ENCODE results near the gene COL19A1. TPM values are rescaled to one million over a fixed set of nuclear protein-coding genes. Genes with fewer than 3 reads are reported as not detected.

Gene COL19A1
- total RNA-seq, 2 donors from 2014 or later = 1.4 to 1.5 TPM

GRCh38 chr6:69884231-69884630 lies 17.9 kb downstream of the COL19A1 start:
- H3K9ac ChIP-seq (ENCODE audit: extremely low read depth, low read length, poor library complexity, severe bottlenecking) = no peak overlapping the region
- no peak overlapping the region for H3K4me3 ChIP-seq (ENCODE audit: low read length)
- no peaks in the 10 kb centered on the region for H3K36me3 ChIP-seq (ENCODE audit: control insufficient read depth, insufficient read depth, low read length)
- no peak overlapping the region for H3K27ac ChIP-seq (ENCODE audit: low read depth, low read length)
- H3K4me1 ChIP-seq (ENCODE audit: control insufficient read depth, insufficient read depth, low read length) = no peaks in the 10 kb centered on the region
- 57 to 71% methylated on average over 2 of the region's 2 CpGs for WGBS, 2 experiments (ENCODE audit: insufficient coverage in 1 of 2, insufficient read length in 1 of 2)
- Mint-ChIP-seq H3K4me1 (peaks cover 17% of the 10 kb centered on the region), H3K4me3 (no peak overlapping the region), H3K36me3 (ENCODE audit: low read depth) (peaks cover 3% of the 10 kb centered on the region), H3K27me3 (ENCODE audit: insufficient read depth) (no peaks in the 10 kb centered on the region), H3K9me3 (peaks cover 8% of the 10 kb centered on the region), H3K27ac (no peak overlapping the region)
- H3K9me3 ChIP-seq (ENCODE audit: control insufficient read depth, low read length) = peaks cover 21% of the 10 kb centered on the region
- TF ChIP-seq CTCF (conservative IDR thresholded peaks at IDR 0.05) = no peak
- no peak for DNase-seq
- H3K27me3 ChIP-seq (ENCODE audit: control insufficient read depth, insufficient read depth, low read length, poor library complexity, severe bottlenecking) = no peaks in the 10 kb centered on the region

GRCh38 chr6:69887026-69887425 lies 20.7 kb downstream of the COL19A1 start:
- Mint-ChIP-seq H3K4me3 (no peak overlapping the region), H3K4me1 (peaks cover 17% of the 10 kb centered on the region), H3K27me3 (ENCODE audit: insufficient read depth) (no peaks in the 10 kb centered on the region), H3K9me3 (peaks cover 20% of the 10 kb centered on the region), H3K36me3 (ENCODE audit: low read depth) (peaks cover 12% of the 10 kb centered on the region), H3K27ac (no peak overlapping the region)
- H3K36me3 ChIP-seq (ENCODE audit: control insufficient read depth, insufficient read depth, low read length) = no peaks in the 10 kb centered on the region
- H3K9me3 ChIP-seq (ENCODE audit: control insufficient read depth, low read length) = peaks cover 35% of the 10 kb centered on the region
- H3K27me3 ChIP-seq (ENCODE audit: control insufficient read depth, insufficient read depth, low read length, poor library complexity, severe bottlenecking) = no peaks in the 10 kb centered on the region
- no CpG with 5 or more reads among the region's 1 CpG for WGBS, 2 experiments (ENCODE audit: insufficient coverage in 1 of 2, insufficient read length in 1 of 2)
- H3K27ac ChIP-seq (ENCODE audit: low read depth, low read length) = no peak overlapping the region
- no peak overlapping the region for H3K9ac ChIP-seq (ENCODE audit: extremely low read depth, low read length, poor library complexity, severe bottlenecking)
- no peak for DNase-seq
- H3K4me1 ChIP-seq (ENCODE audit: control insufficient read depth, insufficient read depth, low read length) = no peaks in the 10 kb centered on the region
- H3K4me3 ChIP-seq (ENCODE audit: low read length) = no peak overlapping the region
- no peak for TF ChIP-seq CTCF (conservative IDR thresholded peaks at IDR 0.05)

GRCh38 chr6:69887714-69888345 lies 21.5 kb downstream of the COL19A1 start:
- Histone ChIP-seq H3K9me3 (ENCODE audit: control insufficient read depth, low read length) (peaks cover 35% of the 10 kb centered on the region), H3K27me3 (ENCODE audit: control insufficient read depth, insufficient read depth, low read length, poor library complexity, severe bottlenecking) (no peaks in the 10 kb centered on the region), H3K27ac (ENCODE audit: low read depth, low read length) (no peak overlapping the region), H3K9ac (ENCODE audit: extremely low read depth, low read length, poor library complexity, severe bottlenecking) (no peak overlapping the region), H3K4me3 (ENCODE audit: low read length) (peak overlapping the region; percentile 22), H3K4me1 (ENCODE audit: control insufficient read depth, insufficient read depth, low read length) (peaks cover under 1% of the 10 kb centered on the region), H3K36me3 (ENCODE audit: control insufficient read depth, insufficient read depth, low read length) (no peaks in the 10 kb centered on the region)
- H3K4me3 Mint-ChIP-seq = no peak overlapping the region
- peaks cover 12% of the 10 kb centered on the region for H3K36me3 Mint-ChIP-seq (ENCODE audit: low read depth)
- peaks cover 19% of the 10 kb centered on the region for H3K4me1 Mint-ChIP-seq
- peaks cover 20% of the 10 kb centered on the region for H3K9me3 Mint-ChIP-seq
- peak; percentile 88 for DNase-seq
- H3K27ac Mint-ChIP-seq = no peak overlapping the region
- TF ChIP-seq CTCF (conservative IDR thresholded peaks at IDR 0.05) = no peak
- H3K27me3 Mint-ChIP-seq (ENCODE audit: insufficient read depth) = no peaks in the 10 kb centered on the region
- WGBS, 2 experiments (ENCODE audit: insufficient coverage in 1 of 2, insufficient read length in 1 of 2) = 89 to 97% methylated on average over 4 to 5 of the region's 5 CpGs
